NCI-H69 (cell line): ENCODE data around the gene ITGB1.
"Not testable (repeated sequence)": the region's sequence is repeated elsewhere in the genome, so short reads cannot be mapped to it uniquely, and the experiment has no call there.

Experiments used
- DNase-seq: peaks from one replicate; lab custom pipeline; 2025; lab: John Stamatoyannopoulos, UW

ITGB1 gene

DNA sequence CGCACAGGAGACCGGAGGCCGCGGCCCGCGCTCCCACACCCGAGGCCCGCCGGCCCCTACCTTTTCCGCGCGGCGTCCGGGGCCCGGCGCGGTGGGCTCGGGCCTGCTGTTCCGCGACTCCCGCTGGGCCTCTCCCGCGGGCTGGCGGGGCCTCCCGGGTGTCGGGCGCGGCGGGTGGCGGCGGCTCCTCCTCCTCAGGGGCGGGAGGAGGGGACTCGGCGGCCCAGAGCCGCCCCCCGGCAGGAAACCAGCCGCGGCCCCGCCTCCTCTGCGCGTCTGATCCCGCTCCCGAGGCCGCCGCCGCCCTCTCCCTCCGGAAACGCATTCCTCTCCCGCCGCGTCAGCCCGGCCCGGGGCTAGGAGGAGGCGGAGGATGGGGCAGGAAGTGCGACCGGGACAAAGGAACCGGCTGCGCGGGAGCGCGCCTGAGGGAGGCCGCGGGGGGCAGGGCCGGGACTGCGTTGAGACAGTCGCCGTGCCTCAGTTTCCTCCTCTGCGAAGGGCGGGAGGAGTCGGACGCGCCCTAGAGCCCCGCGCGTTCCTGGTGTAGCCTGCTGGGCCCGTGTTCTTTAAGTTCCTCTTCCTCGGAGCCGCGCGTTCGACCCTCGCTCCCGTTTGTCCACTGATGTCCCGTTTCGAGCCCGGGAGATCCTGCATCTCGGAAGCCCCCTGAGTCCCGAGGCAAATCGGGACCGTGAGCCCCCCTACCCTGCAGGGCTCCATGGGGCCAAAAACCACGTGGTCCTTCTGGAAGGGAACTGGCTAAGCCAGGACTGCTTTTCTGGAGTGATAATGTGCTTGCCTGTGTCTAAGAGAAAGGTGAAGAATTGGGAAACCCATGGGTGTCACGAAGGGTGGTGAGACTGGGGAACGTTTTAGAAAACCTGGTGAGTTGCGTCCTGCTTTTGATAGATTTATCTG is at the start of gene ITGB1:
ITGB1 (minus strand) TSS at position 146 of the 921 bp plus-strand sequence. CDS start 22,672 bp downstream, outside the sequence.
- peak; percentile 96 for DNase-seq

DNA sequence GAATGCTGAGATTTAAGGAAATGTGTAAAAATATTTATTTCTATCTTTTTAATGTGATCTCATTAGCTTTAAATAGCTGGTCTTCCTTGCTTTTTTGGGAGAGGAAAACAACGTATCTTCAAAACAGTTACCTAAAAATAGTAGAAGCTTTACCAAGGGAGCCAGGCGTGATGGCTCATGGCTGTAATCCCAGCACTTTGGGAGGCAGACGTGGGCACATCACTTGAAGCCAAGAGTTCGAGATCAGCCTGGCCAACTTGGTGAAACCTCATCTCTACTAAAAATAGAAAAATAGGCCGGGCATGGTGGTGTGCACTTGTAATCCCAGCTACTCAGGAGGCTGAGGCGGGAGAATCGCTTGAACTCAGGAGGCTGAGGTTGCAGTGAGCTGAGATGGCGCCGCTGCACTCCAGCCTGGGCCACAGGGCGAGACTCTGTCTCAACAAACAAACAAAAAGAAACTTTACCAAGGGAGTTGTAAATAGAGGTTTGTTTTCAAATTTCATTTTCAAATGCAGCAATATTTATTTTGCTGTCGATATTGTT is 48.4 kb upstream of the ITGB1 start:
- DNase-seq = no peak

DNA sequence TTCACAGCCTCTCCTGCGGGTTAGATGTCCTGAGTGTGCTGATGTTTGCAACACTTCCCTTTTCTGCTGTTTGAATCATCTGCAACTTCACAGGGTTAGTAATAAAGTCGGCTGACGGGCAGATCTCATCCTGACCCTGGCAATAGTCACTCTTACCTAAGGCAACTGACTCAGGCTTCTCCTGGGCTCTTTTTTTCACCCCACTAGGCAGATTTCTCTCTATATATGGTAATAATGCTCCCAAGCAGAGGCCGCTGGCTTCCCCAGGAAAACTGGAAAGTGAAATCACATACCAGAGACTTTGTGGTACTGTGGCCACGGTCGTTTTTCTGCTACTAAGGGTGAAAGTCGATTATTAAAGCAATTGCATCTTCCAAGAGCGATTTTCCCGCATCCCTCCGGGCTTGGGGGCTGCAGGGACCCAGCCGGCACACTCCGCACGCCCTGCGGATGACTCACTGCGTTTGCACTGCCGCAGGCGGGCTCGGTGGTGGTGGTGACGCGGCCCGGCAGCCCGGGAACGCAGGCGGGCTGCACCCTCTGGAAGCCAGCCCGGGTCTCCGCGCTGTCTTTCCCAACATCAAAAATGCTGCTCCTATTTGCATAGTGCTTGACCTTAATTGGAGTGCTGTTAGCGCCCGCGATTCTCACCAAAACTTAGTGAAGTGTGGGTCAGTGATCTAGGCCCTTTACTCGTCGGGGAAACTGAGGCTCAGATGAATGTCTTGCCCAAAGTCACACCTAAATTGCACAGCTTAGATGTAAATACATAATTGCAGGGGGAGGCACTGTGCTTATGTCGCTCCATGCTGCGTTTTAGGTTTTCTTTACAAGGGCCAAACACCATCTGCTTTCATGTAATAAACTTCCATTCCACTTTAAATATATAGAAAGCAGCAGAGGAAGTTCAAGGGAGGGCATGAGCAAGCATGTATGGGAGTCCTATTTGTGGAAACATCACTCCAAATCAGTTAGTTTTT is 47.6 kb upstream of the ITGB1 start:
- DNase-seq = peak; percentile 78

DNA sequence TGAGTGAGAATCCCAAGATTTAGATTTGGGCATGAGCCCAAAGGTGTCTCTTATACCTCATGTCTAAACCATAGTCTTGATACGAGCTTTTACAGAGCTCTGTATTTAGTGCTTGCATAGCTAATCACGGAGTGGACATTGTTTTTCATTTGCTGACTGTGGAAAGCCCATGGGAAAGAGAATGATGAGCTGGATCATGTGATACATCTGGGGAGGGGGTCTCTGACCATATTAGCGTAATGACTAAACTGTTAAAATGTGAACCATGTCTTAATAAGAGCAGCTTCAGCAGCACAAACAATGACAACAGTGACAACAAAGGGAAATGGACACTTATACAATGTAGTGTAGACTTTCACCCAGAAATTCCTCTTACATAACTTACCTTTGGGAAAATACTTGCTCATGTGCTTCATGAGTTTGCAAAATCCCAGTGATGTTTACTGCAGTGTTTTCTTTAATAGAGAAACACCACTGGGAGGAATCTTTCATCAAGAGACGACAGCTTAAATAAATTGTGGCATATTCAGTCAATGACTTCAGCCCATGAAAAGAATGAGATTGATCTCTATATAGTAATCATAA is 44.0 kb upstream of the ITGB1 start:
- DNase-seq = no peak

DNA sequence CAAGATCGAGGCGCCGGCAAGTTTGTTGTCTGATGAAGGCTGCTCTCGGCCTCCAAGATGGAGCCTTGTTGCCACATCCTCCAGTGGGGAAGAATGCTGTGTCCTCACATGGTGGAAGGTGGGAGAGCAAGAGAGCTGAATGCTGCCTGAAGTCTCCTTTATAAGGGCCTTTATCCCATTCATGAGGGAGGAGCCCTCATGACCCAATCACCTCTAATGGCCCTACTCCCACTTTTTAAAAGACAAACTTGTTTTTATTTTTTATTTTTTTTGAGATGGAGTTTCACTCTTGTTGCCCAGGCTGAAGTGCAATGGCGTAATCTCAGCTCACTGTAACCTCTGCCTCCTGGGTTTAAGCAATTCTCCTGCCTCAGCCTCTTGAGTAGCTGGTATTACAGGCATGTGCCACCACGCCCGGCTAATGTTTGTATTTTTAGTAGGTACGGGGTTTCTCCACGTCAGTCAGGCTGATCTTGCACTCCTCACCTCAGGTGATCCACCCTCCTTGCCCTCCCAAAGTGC is 40.1 kb upstream of the ITGB1 start:
- not testable (repeated sequence) for DNase-seq

DNA sequence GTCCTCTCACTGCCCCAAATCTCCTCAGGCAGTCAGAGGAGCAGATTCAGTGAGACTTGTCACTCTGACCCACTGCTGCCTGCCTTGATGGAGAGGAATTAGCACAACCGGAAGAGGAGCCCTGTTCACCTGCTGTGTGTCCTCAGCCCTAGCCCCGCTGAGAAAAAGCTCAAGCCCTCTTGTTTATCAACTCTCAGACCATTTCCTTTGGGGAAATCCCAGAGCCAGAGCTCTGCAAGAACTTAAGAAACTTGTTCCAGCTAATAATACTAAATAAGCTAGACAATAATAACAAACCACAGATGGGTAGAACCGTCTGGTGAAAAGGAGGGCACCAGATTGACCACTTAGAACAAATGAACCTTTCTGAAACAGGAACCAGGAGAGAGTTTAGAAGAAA is 37.7 kb upstream of the ITGB1 start:
- DNase-seq = peak; percentile 8

DNA sequence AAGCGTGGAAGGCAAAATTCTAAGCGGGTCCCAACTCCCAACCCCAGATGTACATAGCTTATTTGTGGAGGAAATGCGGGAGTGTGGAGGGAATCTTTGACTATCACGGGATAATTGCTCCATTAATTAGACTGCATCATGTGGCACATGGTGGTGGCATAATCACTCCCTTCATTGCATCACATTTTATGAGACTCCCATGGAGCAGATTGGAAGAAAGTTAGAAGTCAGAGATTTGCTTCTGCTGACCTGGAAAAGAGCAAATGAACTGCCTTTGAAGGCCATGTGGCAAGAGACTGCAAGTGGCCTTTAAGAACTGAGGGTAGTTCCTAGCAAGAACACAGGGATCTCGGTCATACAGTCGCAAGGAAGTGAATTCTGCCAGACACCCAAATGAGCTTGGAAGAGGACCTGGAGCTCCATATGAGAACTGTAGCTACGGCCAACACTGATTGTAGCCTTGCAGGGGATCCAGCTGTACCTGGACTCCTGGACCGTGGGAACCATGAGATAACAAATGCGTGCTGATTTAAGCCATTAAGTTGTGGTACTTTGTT is 37.1 kb upstream of the ITGB1 start:
- no peak for DNase-seq

DNA sequence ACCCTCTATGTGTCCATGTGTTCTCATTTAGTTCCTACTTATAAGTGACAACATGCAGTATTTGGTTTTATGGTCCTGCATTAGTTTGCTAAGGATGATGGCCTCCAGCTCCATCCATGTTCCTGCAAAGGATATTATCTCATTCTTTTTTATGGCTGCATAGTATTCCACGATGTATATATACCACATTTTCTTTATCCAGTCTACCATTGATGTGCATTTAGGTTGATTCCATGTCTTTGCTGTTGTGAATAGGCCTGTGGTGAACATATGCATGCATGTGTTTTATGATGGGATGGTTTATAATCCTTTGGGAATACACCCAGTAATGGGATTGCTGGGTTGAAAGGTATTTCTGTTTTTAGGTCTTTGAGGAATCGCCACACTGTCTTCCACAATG is 36.6 kb upstream of the ITGB1 start:
- DNase-seq = not testable (repeated sequence)

DNA sequence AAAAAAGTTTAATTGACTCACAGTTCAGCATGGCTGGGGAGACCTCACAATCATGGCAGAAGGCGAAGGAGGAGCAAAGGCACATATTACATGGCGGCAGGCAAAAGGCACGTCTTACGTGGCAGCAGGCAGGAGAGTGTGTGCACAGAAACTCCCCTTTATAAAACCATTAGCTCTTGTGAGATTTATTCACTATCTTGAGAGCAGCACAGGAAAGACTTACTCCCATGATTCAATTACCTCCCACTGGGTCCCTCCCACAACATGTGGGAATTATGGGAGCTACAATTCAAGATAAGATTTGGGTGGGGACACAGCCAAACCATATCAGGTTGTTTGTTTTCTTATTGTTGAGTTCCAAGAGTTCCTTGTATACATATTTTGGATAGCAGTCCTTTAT is 34.3 kb upstream of the ITGB1 start:
- not testable (repeated sequence) for DNase-seq

DNA sequence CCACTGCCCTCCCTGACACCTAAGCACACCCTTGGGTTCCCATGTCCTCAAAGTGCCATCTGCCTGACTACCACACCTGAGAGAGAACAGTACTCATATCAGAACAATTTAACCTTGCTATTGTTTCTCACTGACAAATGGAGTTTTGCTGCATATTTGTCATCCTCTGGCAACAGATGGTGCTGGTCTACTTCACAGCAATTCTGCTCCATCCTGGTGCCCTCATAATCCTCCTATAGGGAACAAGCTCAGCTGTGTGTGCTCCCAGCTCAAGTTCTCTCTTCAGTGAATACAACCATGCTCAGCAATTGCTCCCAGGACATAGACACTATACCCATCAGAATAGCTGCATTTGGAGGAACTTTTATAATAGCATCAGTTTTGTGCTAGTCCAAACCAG is 32.8 kb upstream of the ITGB1 start:
- DNase-seq = no peak

DNA sequence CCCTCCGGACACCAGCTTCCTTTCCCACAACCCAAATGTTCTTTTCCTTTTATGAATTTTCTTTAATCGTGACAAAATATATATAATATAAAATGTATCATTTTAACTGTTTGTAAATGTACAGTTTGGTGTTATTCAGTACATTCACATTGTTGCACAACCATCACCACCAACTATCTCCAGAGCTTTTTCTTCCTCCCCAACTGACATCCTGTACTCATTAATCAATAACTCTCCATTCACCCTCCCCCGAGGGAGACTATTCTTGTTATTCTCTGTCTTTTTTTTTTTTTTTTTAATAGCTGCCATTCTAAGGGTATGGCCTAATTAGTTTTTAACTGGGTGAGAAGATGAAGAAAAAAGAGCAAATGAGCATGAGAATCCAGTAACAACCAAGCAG is 30.6 kb upstream of the ITGB1 start:
- no peak for DNase-seq

DNA sequence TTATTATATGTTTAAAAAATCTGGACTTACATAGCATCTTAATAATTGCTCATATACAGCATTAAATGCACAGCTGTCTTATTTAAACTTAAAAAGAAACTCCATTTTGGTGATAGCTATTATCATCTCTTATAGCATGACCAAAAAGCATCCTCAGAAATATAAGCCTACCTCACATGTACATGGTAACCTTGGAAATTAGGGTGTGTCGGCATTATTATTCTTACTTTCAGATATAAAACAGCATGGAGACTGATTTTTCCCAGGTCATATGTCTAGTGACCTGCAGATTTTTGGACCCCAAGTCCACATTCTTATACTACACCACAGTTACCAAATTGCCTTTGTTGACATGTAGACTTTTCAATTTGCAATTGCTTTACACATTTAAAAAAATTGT is 29.1 kb upstream of the ITGB1 start:
- no peak for DNase-seq

DNA sequence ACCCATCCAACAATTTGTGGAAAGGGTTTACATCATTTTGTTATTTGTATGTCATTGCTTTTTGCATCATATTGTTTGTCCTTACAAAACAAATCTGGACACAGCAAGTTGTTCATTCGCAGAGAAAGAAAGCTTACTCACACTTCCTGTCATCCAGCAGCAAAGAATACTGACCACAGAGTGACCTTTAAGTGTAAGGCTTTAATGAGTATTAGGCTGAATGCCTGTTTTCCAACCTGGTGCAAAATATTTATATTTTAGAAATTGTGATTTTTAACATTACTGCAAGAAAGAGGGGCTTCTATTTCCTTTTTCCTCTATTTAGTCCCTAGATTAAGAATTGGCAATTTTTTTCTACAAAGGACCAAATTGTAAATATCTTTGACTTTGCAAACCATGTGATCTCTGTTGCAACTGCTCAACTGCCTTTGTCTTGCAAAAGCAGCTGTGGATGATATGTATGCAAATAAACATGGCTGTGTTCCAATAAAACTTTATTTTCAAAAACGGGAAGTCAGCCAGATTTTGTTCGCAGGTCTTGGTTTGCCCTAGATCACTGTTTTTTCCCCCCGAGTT is 27.8 kb upstream of the ITGB1 start:
- DNase-seq = no peak

DNA sequence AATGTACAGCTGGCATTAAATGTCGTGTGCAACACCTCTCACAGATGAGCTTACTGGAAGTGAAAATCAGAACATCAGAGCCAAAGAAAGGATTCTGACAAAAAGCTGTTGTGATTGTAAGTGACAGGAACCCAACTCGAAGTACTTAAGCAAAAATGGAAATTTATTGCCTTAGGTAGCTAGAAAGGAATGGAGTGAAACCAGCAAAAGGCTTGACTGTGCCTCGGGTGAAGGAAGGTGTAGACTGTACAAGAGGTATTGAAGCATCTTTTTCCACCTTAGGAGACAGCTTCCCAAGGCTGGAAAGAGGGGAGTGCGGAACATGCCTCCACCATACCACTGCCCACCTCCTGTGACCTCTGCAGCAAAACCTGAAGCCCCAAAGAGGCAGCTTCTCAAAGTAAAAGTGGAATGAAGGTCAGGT is 27.3 kb upstream of the ITGB1 start:
- DNase-seq = no peak

DNA sequence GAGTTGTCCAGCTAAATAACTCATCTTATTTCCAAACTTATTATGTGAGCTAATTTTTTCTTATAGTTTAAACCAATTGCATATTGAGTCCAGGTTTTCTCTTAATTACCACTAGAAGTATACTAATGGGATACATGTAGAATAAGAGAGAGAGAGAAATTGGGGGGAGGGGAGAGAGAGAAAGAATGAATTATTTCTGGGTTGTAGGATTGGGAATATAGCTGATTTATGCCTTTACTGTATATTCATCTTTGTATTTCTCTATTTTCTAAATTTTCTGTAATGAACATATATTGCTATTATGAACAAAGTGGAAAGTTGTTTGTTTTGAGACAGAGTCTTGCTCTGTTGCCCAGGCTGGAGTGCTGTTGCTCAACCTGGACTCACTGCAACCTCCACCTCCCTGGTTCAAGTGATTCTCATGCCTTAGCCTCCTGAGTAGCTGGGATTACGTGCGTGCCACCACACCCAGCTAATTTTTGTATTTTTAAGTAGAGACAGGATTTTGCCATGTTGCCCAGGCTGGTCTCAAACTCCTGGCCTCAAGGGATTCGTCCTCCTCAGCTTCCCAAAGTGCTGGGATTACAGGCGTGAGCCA is 26.1 kb upstream of the ITGB1 start:
- DNase-seq = no peak

DNA sequence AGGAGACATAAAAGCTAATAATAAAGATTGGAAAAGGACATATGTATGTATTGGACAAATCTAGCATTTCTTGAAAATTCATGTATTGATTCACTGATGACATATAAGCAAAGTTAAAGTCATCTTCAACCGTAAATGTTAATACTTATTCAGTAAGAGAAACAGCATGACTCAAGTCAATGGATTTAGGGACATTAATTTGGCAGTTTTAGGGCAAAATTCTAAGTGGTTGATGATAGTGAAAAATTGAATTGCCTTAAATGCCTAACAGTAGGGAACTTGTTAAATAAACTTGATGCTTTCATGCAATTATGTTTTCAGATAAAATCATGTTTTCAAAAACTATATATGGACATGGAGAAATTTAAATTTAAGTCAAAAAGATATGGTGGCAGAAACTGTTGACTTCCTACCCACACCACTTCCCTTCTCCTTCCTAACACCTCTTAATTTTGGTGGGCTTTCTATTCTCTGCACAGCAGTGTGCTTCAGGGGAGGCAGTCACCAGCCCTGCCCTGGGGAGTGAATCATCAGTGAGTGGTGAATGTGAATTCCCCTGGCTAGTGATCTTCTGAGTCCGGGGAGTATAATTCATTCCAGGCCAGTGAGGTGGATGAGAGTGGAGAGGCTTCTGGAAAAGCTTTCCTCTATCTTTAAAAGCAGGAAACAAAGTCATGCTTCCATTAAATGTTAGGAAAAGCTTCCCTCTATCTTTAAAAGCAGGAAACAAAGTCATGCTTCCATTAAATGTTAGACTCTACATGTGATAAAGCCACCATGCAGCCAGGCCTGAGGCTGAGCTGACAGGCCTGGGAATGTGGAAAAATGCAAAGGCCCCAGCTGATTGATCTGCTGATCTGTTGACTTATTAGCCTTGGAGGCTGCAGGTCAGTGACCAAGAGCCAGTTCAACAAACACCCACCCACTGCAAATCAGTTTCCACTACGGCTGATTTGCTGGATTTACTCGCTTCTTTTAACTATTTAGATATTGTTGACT is 25.2 kb upstream of the ITGB1 start:
- DNase-seq = no peak

DNA sequence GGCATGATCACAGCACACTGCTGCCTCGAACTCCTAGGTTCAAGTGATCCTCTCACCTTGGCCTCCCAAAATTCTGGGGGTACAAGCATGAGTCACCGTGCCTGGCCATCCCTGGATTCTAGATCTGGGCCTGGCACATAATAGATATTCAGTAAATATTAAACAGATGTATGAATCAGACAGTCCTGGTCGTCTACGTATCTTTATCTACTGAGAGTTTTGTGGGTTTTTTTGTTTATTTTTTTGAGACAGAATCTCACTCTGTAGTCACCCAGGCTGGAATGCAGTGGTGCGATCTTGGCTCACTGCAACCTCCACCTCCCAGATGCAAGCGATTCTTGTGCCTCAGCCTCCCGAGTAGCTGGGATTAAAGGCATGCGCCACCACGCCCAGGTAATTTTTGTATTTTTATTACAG is 24.3 kb upstream of the ITGB1 start:
- DNase-seq = no peak

DNA sequence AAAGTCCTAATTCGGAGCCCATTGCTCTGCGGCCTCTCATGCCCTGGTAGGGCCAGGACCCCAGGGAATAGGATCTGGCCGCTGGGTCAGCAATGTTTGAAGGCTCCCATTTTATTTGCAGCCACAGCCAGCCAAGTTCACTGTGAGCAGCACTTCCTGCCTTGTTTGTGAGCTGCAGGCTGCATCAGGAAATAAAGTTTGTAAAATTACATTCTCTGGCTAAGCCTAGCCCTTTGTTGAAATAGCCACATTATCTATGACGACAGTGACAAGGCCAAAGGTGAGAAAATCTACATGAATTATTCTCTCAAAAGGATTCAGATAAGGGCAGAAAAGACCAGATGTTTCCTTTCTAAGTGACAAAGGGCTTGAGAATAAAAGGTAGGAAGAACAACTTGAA is 23.7 kb upstream of the ITGB1 start:
- peak; percentile 9 for DNase-seq
